ENCODE measurements around the gene CEP41.

Gene CEP41

GRCh38 chr7:130369831-130370550 is 70.8 kb downstream of the CEP41 start:
- no peak overlapping the region for H3K27ac ChIP-seq (ENCODE audit: low read length)
- H4K20me1 ChIP-seq (ENCODE audit: insufficient read depth, low read length): no peaks in the 10 kb centered on the region
- H3K36me3 ChIP-seq (replicated peaks; ENCODE audit: insufficient read depth, low read length): no peaks in the 10 kb centered on the region
- no peak for DNase-seq
- H3K9ac ChIP-seq (ENCODE audit: low read length): no peak overlapping the region
- H3K4me1 ChIP-seq (ENCODE audit: low read length): no peaks in the 10 kb centered on the region
- H3K4me2 ChIP-seq (ENCODE audit: low read depth, low read length): no peak overlapping the region
- no peaks in the 10 kb centered on the region for H3K27me3 ChIP-seq (replicated peaks; ENCODE audit: insufficient read depth, low read length)
- H2AFZ ChIP-seq (ENCODE audit: low read length): no peak overlapping the region
- H3F3A ChIP-seq (ENCODE audit: insufficient read depth, low read length): no peaks in the 10 kb centered on the region
- TF ChIP-seq EZH2 (optimal IDR thresholded peaks at IDR 0.05; ENCODE audit: low read depth, low read length): no peak
- TF ChIP-seq EZH2phosphoT487 (IDR thresholded peaks at IDR 0.05; ENCODE audit: low read length): no peak
- TF ChIP-seq CTCF (IDR thresholded peaks at IDR 0.05; ENCODE audit: low read length): no peak
- H3K9me2 ChIP-seq (replicated peaks; ENCODE audit: insufficient read depth, low read length): no peaks in the 10 kb centered on the region
- H3K79me2 ChIP-seq (ENCODE audit: low read length): no peaks in the 10 kb centered on the region
- H3K9me3 ChIP-seq (replicated peaks; ENCODE audit: insufficient read depth, low read length): no peaks in the 10 kb centered on the region
- H3K4me3 ChIP-seq (ENCODE audit: low read length): no peak overlapping the region

GRCh38 chr7:130369110-130369711 is 71.6 kb downstream of the CEP41 start:
- no peak overlapping the region for H2AFZ ChIP-seq (ENCODE audit: low read length)
- H3K9ac ChIP-seq (ENCODE audit: low read length): no peak overlapping the region
- TF ChIP-seq EZH2 (optimal IDR thresholded peaks at IDR 0.05; ENCODE audit: low read depth, low read length): no peak
- no peak for TF ChIP-seq EZH2phosphoT487 (IDR thresholded peaks at IDR 0.05; ENCODE audit: low read length)
- TF ChIP-seq CTCF (IDR thresholded peaks at IDR 0.05; ENCODE audit: low read length): no peak
- H3K4me3 ChIP-seq (ENCODE audit: low read length): no peak overlapping the region
- no peaks in the 10 kb centered on the region for H3K4me1 ChIP-seq (ENCODE audit: low read length)
- no peak for DNase-seq
- H3K27ac ChIP-seq (ENCODE audit: low read length): no peak overlapping the region
- no peaks in the 10 kb centered on the region for H3K9me2 ChIP-seq (replicated peaks; ENCODE audit: insufficient read depth, low read length)
- H3K27me3 ChIP-seq (replicated peaks; ENCODE audit: insufficient read depth, low read length): no peaks in the 10 kb centered on the region
- H4K20me1 ChIP-seq (ENCODE audit: insufficient read depth, low read length): no peaks in the 10 kb centered on the region
- H3F3A ChIP-seq (ENCODE audit: insufficient read depth, low read length): no peaks in the 10 kb centered on the region
- H3K36me3 ChIP-seq (replicated peaks; ENCODE audit: insufficient read depth, low read length): no peaks in the 10 kb centered on the region
- H3K4me2 ChIP-seq (ENCODE audit: low read depth, low read length): no peak overlapping the region
- H3K79me2 ChIP-seq (ENCODE audit: low read length): no peaks in the 10 kb centered on the region
- no peaks in the 10 kb centered on the region for H3K9me3 ChIP-seq (replicated peaks; ENCODE audit: insufficient read depth, low read length)

- H3K9me2 ChIP-seq (replicated peaks; ENCODE audit: insufficient read depth, low read length): no peaks in the 10 kb centered on the region
- H4K20me1 ChIP-seq (ENCODE audit: insufficient read depth, low read length): no peaks in the 10 kb centered on the region
- H3K27ac ChIP-seq (ENCODE audit: low read length): no peak overlapping the region
- H3K4me1 ChIP-seq (ENCODE audit: low read length): no peaks in the 10 kb centered on the region
- H3K4me2 ChIP-seq (ENCODE audit: low read depth, low read length): no peak overlapping the region
- H3F3A ChIP-seq (ENCODE audit: insufficient read depth, low read length): no peaks in the 10 kb centered on the region
- no peaks in the 10 kb centered on the region for H3K9me3 ChIP-seq (replicated peaks; ENCODE audit: insufficient read depth, low read length)
- no peak overlapping the region for H2AFZ ChIP-seq (ENCODE audit: low read length)
- DNase-seq: no peak
- no peak overlapping the region for H3K9ac ChIP-seq (ENCODE audit: low read length)
- no peaks in the 10 kb centered on the region for H3K36me3 ChIP-seq (replicated peaks; ENCODE audit: insufficient read depth, low read length)
- H3K79me2 ChIP-seq (ENCODE audit: low read length): no peaks in the 10 kb centered on the region
- no peak overlapping the region for H3K4me3 ChIP-seq (ENCODE audit: low read length)
- no peaks in the 10 kb centered on the region for H3K27me3 ChIP-seq (replicated peaks; ENCODE audit: insufficient read depth, low read length)
- TF ChIP-seq CTCF (IDR thresholded peaks at IDR 0.05; ENCODE audit: low read length) (no peak), EZH2phosphoT487 (IDR thresholded peaks at IDR 0.05; ENCODE audit: low read length) (no peak), EZH2 (optimal IDR thresholded peaks at IDR 0.05; ENCODE audit: low read depth, low read length) (no peak)
Measured at GRCh38 chr7:130367836-130368746, 72.7 kb downstream of the CEP41 start.
